ENCODE measurements around the gene FBXW11.

DNA sequence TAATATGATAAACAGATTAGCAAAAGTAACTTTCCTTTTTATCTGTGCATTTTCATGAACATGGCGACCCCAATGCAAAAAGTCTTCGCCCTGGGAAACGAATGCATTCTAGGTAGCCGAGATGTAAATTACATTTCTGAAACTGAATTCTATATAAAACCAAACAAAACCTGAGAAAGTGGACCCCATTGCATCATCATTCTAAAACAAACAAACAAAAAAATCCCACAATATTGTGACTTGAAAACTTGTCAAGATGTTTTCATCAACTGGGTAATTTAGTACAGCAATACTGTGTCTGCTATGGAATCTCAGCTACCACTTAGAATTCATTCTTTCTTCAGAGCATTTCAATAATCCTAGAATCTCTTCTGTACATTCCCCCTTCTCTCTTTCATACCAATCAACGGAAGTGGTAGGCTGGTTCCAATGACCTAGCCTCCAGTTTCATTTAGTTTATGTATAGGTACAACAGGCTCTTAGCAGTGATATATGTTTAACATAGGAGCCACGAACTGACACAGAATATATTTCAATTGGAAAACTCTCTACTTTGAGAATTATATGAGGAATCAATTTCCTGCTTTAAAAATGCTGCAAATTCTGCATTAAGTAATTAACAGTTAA, 85.6 kb downstream of the FBXW11 start:
- TF ChIP-seq CTCF (IDR thresholded peaks at IDR 0.05) (no peak), POLR2A (IDR thresholded peaks at IDR 0.05) (no peak)

All from heart left ventricle (tissue), 13 donors.